Esophagus squamous epithelium (tissue), 4 donors: Measurements from ENCODE around the gene RTL5.

Experiments
- CTCF ChIP-seq, 6 experiments: fragments of 450-650 bp in 4 of 6; fragments of 200-600 bp in 2 of 6; sonication (generic) in 2 of 6; IDR thresholded peaks; one replicate each; pipeline ENCODE4 v1.5.1; 2016 to 2019; ENCODE audit warnings: antibody characterized with exemption in 6 of 6, mild to moderate bottlenecking in 4 of 6, moderate library complexity in 4 of 6
- POLR2A ChIP-seq, 4 donors: fragments of 450-650 bp; IDR thresholded peaks; one replicate each; pipeline ENCODE4 v1.6.1; 2017; ENCODE audit warnings: antibody characterized with exemption in 4 of 4, mild to moderate bottlenecking in 4 of 4, moderate library complexity in 3 of 4

GRCh38 chrX:72110051-72110875 is 21.5 kb downstream of the RTL5 start:
- no peak for TF ChIP-seq POLR2A (IDR thresholded peaks at IDR 0.05)
- TF ChIP-seq CTCF (IDR thresholded peaks at IDR 0.05), result no peak
